ENCODE data around the gene ZNF599. TPM values are rescaled to one million over a fixed set of nuclear protein-coding genes. Genes with fewer than 3 reads are reported as not detected.

Gene ZNF599
- total RNA-seq, 2 donors from 2014 or later, result 5.2 to 5.3 TPM

- peaks cover 34% of the 10 kb centered on the region for H3K4me1 Mint-ChIP-seq (ENCODE audit: low read depth)
- H3K36me3 Mint-ChIP-seq (ENCODE audit: insufficient read depth in 2 of 2), result peaks cover 12 to 18% of the 10 kb centered on the region in 2 donors
- ATAC-seq (replicated peaks in 1 of 2), result no peak
- H3K9me3 Mint-ChIP-seq, result peaks cover 6% of the 10 kb centered on the region in 2 donors
- H3K4me3 Mint-ChIP-seq, result peak overlapping the region; percentile 71 to 80
- no peak for DNase-seq
- H3K27ac Mint-ChIP-seq, result no peak overlapping the region
- peaks cover 5% of the 10 kb centered on the region for H3K27me3 Mint-ChIP-seq (ENCODE audit: low read depth)
These were observed 40.3 kb downstream of the ZNF599 start for GRCh38 chr19:34732612-34733211.

- Mint-ChIP-seq H3K4me3 (no peak overlapping the region), H3K27me3 (ENCODE audit: low read depth) (peaks cover 10% of the 10 kb centered on the region)
These were observed 41.1 kb downstream of the ZNF599 start for GRCh38 chr19:34731964-34732363.

GRCh38 chr19:34731019-34731829, 41.8 kb downstream of the ZNF599 start:
- no peak overlapping the region for H3K4me3 Mint-ChIP-seq
- DNase-seq (no peak), ATAC-seq (replicated peaks in 1 of 2) (no peak)
- peaks cover 10% of the 10 kb centered on the region for H3K27me3 Mint-ChIP-seq (ENCODE audit: low read depth)
- H3K36me3 Mint-ChIP-seq (ENCODE audit: insufficient read depth in 2 of 2), result peaks cover 9 to 11% of the 10 kb centered on the region in 2 donors
- peaks cover 6% of the 10 kb centered on the region in 2 donors for H3K9me3 Mint-ChIP-seq
- H3K4me1 Mint-ChIP-seq (ENCODE audit: low read depth), result peaks cover 33% of the 10 kb centered on the region
- H3K27ac Mint-ChIP-seq, result no peak overlapping the region

More at GRCh38 chr19:34731964-34732363, 41.1 kb downstream of the ZNF599 start:
- DNase-seq (no peak), ATAC-seq (replicated peaks in 1 of 2) (no peak)
- Mint-ChIP-seq H3K36me3 (ENCODE audit: insufficient read depth in 2 of 2) (peaks cover 12 to 16% of the 10 kb centered on the region in 2 donors), H3K4me1 (ENCODE audit: low read depth) (peaks cover 34% of the 10 kb centered on the region), H3K27ac (no peak overlapping the region), H3K9me3 (peaks cover 6% of the 10 kb centered on the region in 2 donors)

GRCh38 chr19:34725400-34725799, 47.6 kb downstream of the ZNF599 start:
- H3K4me1 Mint-ChIP-seq (ENCODE audit: low read depth), result no peaks in the 10 kb centered on the region
- H3K27me3 Mint-ChIP-seq (ENCODE audit: low read depth), result peaks cover 37% of the 10 kb centered on the region
- H3K9me3 Mint-ChIP-seq, result no peaks in the 10 kb centered on the region
- ATAC-seq (replicated peaks in 1 of 2), result no peak
- H3K36me3 Mint-ChIP-seq (ENCODE audit: insufficient read depth in 2 of 2), result no peaks in the 10 kb centered on the region
- DNase-seq, result no peak
- no peak overlapping the region for H3K4me3 Mint-ChIP-seq
- H3K27ac Mint-ChIP-seq, result no peak overlapping the region

GRCh38 chr19:34722353-34722752, 50.7 kb downstream of the ZNF599 start:
- H3K36me3 Mint-ChIP-seq (ENCODE audit: insufficient read depth in 2 of 2), result no peaks in the 10 kb centered on the region
- no peaks in the 10 kb centered on the region for H3K9me3 Mint-ChIP-seq
- H3K4me3 Mint-ChIP-seq, result no peak overlapping the region
- no peak overlapping the region for H3K27ac Mint-ChIP-seq
- H3K27me3 Mint-ChIP-seq (ENCODE audit: low read depth), result peaks cover 28% of the 10 kb centered on the region
- no peak for DNase-seq
- H3K4me1 Mint-ChIP-seq (ENCODE audit: low read depth), result no peaks in the 10 kb centered on the region
- ATAC-seq (replicated peaks in 1 of 2), result no peak

GRCh38 chr19:34715357-34715756, 57.7 kb downstream of the ZNF599 start:
- Mint-ChIP-seq H3K4me3 (no peak overlapping the region), H3K27me3 (ENCODE audit: low read depth) (peaks cover 31% of the 10 kb centered on the region), H3K27ac (no peak overlapping the region), H3K36me3 (ENCODE audit: insufficient read depth in 2 of 2) (peaks cover 10 to 13% of the 10 kb centered on the region in 2 donors), H3K4me1 (ENCODE audit: low read depth) (peaks cover 5% of the 10 kb centered on the region), H3K9me3 (peaks cover 8 to 13% of the 10 kb centered on the region in 2 donors)
- ATAC-seq (replicated peaks in 1 of 2) (no peak), DNase-seq (no peak)

- ATAC-seq (replicated peaks in 1 of 2) (no peak), DNase-seq (no peak)
- peaks cover 5% of the 10 kb centered on the region for H3K4me1 Mint-ChIP-seq (ENCODE audit: low read depth)
- H3K9me3 Mint-ChIP-seq, result peaks cover 8 to 13% of the 10 kb centered on the region in 2 donors
- H3K27me3 Mint-ChIP-seq (ENCODE audit: low read depth), result peaks cover 31% of the 10 kb centered on the region
- H3K4me3 Mint-ChIP-seq, result no peak overlapping the region
- H3K27ac Mint-ChIP-seq, result no peak overlapping the region
- peaks cover 10 to 13% of the 10 kb centered on the region in 2 donors for H3K36me3 Mint-ChIP-seq (ENCODE audit: insufficient read depth in 2 of 2)
These were observed 59.8 kb downstream of the ZNF599 start for GRCh38 chr19:34713262-34713637.

- H3K27me3 Mint-ChIP-seq (ENCODE audit: low read depth), result peaks cover 31% of the 10 kb centered on the region
- H3K36me3 Mint-ChIP-seq (ENCODE audit: insufficient read depth in 2 of 2), result peaks cover 10 to 13% of the 10 kb centered on the region in 2 donors
- ATAC-seq (replicated peaks in 1 of 2), result peak; percentile 60 to 62
- no peak overlapping the region for H3K4me3 Mint-ChIP-seq
- no peak overlapping the region for H3K27ac Mint-ChIP-seq
- peaks cover 8 to 13% of the 10 kb centered on the region in 2 donors for H3K9me3 Mint-ChIP-seq
- peak; percentile 57 to 71 for DNase-seq
- H3K4me1 Mint-ChIP-seq (ENCODE audit: low read depth), result peaks cover 5% of the 10 kb centered on the region
These were observed 60.4 kb downstream of the ZNF599 start for GRCh38 chr19:34712395-34713261.

GRCh38 chr19:34711890-34712289, 61.1 kb downstream of the ZNF599 start:
- DNase-seq, result no peak
- peaks cover 28% of the 10 kb centered on the region for H3K27me3 Mint-ChIP-seq (ENCODE audit: low read depth)
- peaks cover 5% of the 10 kb centered on the region for H3K4me1 Mint-ChIP-seq (ENCODE audit: low read depth)
- H3K27ac Mint-ChIP-seq, result no peak overlapping the region
- H3K36me3 Mint-ChIP-seq (ENCODE audit: insufficient read depth in 2 of 2), result peaks cover 10 to 13% of the 10 kb centered on the region in 2 donors
- no peak for ATAC-seq (replicated peaks in 1 of 2)
- peaks cover 8 to 13% of the 10 kb centered on the region in 2 donors for H3K9me3 Mint-ChIP-seq
- H3K4me3 Mint-ChIP-seq, result no peak overlapping the region

Other genes starting within 250 kb of the ZNF599 start
- gene SCGB2B2, start 96.1 kb downstream of the ZNF599 start, total RNA-seq, result 1 to 10 TPM; 1.4 to 1.6 TPM
- 10 to 100 TPM; 20.7 to 25.5 TPM for gene ZNF302, start 95.5 kb downstream of the ZNF599 start, total RNA-seq
- gene ZNF181, start 39.0 kb downstream of the ZNF599 start, total RNA-seq, result 1 to 10 TPM; 5.7 to 7.7 TPM
- gene ZNF30, start 153.7 kb upstream of the ZNF599 start, total RNA-seq, result 1 to 10 TPM; 4.6 to 8.5 TPM
- gene ZNF792, start 191.0 kb upstream of the ZNF599 start, total RNA-seq, result 1 to 10 TPM; 8.3 to 9.1 TPM
- 100 to 1,000 TPM; 233 to 236 TPM for gene GRAMD1A, start 227.1 kb upstream of the ZNF599 start, total RNA-seq

Data from activated T-cell treated with anti-CD3 and anti-CD28 coated beads, Interleukin-2, amount 50 U/mL, for 72 hours (primary cell).